ENCODE measurements around the gene PPP6R2.

DNA sequence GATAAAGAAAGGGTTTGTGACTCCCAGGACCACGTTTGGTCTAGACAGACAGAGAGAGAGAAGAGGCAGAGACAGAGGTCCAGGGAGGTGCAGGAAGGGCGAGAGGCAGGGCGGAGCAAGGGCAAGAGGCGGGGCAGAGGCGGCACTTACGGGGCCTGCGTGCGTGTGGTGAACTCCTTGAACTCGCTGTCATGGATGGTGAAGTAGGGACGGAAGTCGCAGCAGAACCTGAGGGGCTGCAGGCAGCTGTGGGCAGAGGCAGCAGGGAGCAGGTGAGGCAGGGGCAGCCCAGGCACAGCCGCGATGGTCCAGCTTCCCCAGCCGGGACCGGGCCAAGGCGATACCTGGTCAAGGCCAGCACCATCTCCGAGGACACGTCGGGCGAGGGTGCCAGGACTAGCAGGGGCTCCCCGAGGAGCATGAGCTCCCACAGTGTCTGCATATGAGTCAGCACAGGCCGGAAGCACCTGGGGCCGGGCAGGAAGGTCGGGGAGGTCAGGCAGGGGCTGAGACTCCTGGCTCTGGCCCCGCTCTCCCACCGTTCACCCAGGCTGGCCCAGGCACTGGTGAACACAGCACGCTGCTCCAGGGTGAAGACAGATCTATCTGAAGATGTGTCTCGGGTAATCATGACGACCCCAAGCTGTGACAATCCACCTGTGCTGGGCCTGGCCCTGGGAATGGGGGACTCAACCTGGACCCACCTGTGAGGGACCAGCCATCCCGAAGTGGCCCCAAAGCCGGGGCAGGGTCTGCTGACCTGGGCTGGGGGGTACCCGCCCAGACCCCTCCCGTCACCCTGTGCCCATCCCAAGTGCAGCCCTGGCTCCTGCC, 28.5 kb upstream of the PPP6R2 start:
- no peak for TF ChIP-seq CTCF (conservative IDR thresholded peaks at IDR 0.05)
- no peak for TF ChIP-seq ZFX (IDR thresholded peaks at IDR 0.05)

Measured in C4-2B (cell line).